Osteoblast (primary cell): ENCODE data around the gene EXOSC7. TPM values are rescaled to one million over a fixed set of nuclear protein-coding genes. Genes with fewer than 3 reads are reported as not detected.

Experiments
- DNase-seq: peaks from one replicate; pipeline ENCODE4 v3.0.0; 2011; ENCODE audit warnings: low spot score, mixed read lengths; ENCODE audit not compliant: insufficient read length; ENCODE audit errors: missing footprints
- H2AFZ ChIP-seq: 2 replicates; pipeline ENCODE4 v1.6.0; 2011; ENCODE audit warnings: mild to moderate bottlenecking, low read length
- H3K27ac ChIP-seq: 2 replicates; pipeline ENCODE4 v1.5.1; 2011; ENCODE audit warnings: mild to moderate bottlenecking, low read depth, low read length, moderate library complexity
- H3K27me3 ChIP-seq: 2 replicates; pipeline ENCODE4 v1.6.0; 2012; ENCODE audit warnings: mild to moderate bottlenecking, control low read depth, inconsistent platforms, low read length, moderate library complexity; ENCODE audit not compliant: insufficient read depth
- H3K36me3 ChIP-seq: 2 replicates; pipeline ENCODE4 v1.5.1; 2011; ENCODE audit warnings: mild to moderate bottlenecking, low read length, control low read depth, moderate library complexity; ENCODE audit not compliant: insufficient read depth
- H3K4me1 ChIP-seq: 2 replicates; pipeline ENCODE4 v1.5.1; 2011; ENCODE audit warnings: mild to moderate bottlenecking, low read length, control low read depth, moderate library complexity; ENCODE audit not compliant: insufficient read depth
- H3K4me2 ChIP-seq: 2 replicates; pipeline ENCODE4 v1.6.0; 2011; ENCODE audit warnings: mild to moderate bottlenecking, low read length; ENCODE audit not compliant: insufficient read depth
- H3K4me3 ChIP-seq: fragments of 200-600 bp; sonication (generic); 3 replicates; pipeline ENCODE4 v1.5.1; 2012; ENCODE audit warnings: mild to moderate bottlenecking, low read length, inconsistent platforms; ENCODE audit not compliant: insufficient read depth
- H3K79me2 ChIP-seq: 2 replicates; pipeline ENCODE4 v1.6.0; 2012; ENCODE audit warnings: mild to moderate bottlenecking, low read length, control low read depth, inconsistent platforms; ENCODE audit not compliant: insufficient read depth
- H3K9me3 ChIP-seq: 2 replicates; pipeline ENCODE4 v1.5.1; 2011; ENCODE audit warnings: low read depth, low read length, control low read depth
- H4K20me1 ChIP-seq: 2 replicates; pipeline ENCODE4 v1.6.0; 2012; ENCODE audit warnings: mild to moderate bottlenecking, low read length, control low read depth; ENCODE audit not compliant: insufficient read depth
- total RNA-seq: library from RNA; depleted of rRNA; stranded (reverse); fragments of >200 nt; gene quantifications from 2 replicates; pipeline ENCODE4 v1.2.3, GENCODE V29; 2012
- TF ChIP-seq, protein P1 (sequence below): IDR thresholded peaks from 2 replicates; pipeline ENCODE4 v1.5.1; 2011; ENCODE audit warnings: mild to moderate bottlenecking, low read depth, low read length, moderate library complexity; ENCODE audit errors: extremely low read depth

Gene EXOSC7
- total RNA-seq, 1 donor = 31.8 TPM

DNA sequence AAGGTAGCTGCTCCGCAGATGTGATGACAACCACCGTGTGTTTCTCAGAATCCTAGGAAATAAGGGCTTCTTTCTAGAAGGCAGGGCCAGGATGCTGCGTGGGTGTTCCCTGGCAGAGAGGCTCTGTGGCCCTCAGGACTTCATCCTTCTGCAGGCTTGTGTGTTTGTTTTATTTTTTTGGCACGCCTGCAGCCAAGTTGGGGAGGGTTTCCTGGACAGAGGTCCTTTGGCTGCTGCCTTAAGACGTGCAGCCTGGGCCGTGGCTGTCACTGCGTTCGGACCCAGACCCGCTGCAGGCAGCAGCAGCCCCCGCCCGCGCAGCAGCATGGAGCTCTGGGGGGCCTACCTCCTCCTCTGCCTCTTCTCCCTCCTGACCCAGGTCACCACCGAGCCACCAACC is 50.0 kb downstream of the EXOSC7 start, which contains the start of gene CLEC3B:
Gene CLEC3B (plus strand): TSS at position 266 of the 400 bp plus-strand sequence. CDS start 60 bp downstream, at position 326.
- Histone ChIP-seq H3K27me3 (no peaks in the 10 kb centered on the region), H3K4me3 (peak within 1 kb of the TSS; percentile 49), H3K27ac (peak within 1 kb of the TSS; percentile 75), H3K4me2 (peak within 1 kb of the TSS; percentile 73), H2AFZ (no peak within 1 kb of the TSS), H4K20me1 (no peaks in the 10 kb centered on the region), H3K9me3 (no peaks in the 10 kb centered on the region), H3K36me3 (no peaks in the 10 kb centered on the region), H3K4me1 (peaks cover 48% of the 10 kb centered on the region), H3K79me2 (no peaks in the 10 kb centered on the region)
- TF ChIP-seq, protein P1, sequence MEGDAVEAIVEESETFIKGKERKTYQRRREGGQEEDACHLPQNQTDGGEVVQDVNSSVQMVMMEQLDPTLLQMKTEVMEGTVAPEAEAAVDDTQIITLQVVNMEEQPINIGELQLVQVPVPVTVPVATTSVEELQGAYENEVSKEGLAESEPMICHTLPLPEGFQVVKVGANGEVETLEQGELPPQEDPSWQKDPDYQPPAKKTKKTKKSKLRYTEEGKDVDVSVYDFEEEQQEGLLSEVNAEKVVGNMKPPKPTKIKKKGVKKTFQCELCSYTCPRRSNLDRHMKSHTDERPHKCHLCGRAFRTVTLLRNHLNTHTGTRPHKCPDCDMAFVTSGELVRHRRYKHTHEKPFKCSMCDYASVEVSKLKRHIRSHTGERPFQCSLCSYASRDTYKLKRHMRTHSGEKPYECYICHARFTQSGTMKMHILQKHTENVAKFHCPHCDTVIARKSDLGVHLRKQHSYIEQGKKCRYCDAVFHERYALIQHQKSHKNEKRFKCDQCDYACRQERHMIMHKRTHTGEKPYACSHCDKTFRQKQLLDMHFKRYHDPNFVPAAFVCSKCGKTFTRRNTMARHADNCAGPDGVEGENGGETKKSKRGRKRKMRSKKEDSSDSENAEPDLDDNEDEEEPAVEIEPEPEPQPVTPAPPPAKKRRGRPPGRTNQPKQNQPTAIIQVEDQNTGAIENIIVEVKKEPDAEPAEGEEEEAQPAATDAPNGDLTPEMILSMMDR = no peak
- peak; percentile 80 for DNase-seq

DNA sequence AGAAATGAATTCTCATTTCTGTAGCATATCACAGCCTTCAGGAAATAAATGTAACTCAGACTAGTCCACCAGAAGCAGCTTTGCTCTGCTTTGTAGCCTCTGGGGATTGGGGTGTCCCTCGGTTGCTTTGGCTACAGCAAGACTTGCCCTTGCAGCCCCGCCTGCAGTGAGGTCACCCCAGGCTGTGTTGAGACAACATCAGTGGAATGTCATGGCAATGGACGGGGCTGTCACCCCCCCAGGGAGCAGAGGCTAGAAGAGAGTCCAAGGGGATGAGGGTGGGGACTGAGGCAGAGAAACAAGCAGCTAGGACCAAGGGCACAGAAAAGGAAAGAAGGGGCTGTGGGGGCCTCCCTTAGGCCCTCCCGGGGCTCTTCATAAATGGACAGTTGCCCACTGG is 50.9 kb downstream of the EXOSC7 start:
- H2AFZ ChIP-seq = no peak overlapping the region
- H3K4me2 ChIP-seq = peak overlapping the region; percentile 73
- TF ChIP-seq, protein P1 = no peak
- no peaks in the 10 kb centered on the region for H3K36me3 ChIP-seq
- H3K9me3 ChIP-seq = no peaks in the 10 kb centered on the region
- H3K27ac ChIP-seq = peak overlapping the region; percentile 75
- DNase-seq = peak; percentile 93
- no peaks in the 10 kb centered on the region for H3K79me2 ChIP-seq
- peaks cover 48% of the 10 kb centered on the region for H3K4me1 ChIP-seq
- peak overlapping the region; percentile 34 for H3K4me3 ChIP-seq
- no peaks in the 10 kb centered on the region for H4K20me1 ChIP-seq
- no peaks in the 10 kb centered on the region for H3K27me3 ChIP-seq

GRCh38 chr3:45027441-45027840 is 51.4 kb downstream of the EXOSC7 start:
- peaks cover 48% of the 10 kb centered on the region for H3K4me1 ChIP-seq
- no peaks in the 10 kb centered on the region for H3K9me3 ChIP-seq
- no peak overlapping the region for H2AFZ ChIP-seq
- no peak for DNase-seq
- no peaks in the 10 kb centered on the region for H4K20me1 ChIP-seq
- H3K36me3 ChIP-seq = no peaks in the 10 kb centered on the region
- H3K79me2 ChIP-seq = no peaks in the 10 kb centered on the region
- H3K4me2 ChIP-seq = peak overlapping the region; percentile 73
- no peaks in the 10 kb centered on the region for H3K27me3 ChIP-seq
- H3K27ac ChIP-seq = peak overlapping the region; percentile 75
- peak overlapping the region; percentile 34 for H3K4me3 ChIP-seq
- TF ChIP-seq, protein P1 = no peak

DNA sequence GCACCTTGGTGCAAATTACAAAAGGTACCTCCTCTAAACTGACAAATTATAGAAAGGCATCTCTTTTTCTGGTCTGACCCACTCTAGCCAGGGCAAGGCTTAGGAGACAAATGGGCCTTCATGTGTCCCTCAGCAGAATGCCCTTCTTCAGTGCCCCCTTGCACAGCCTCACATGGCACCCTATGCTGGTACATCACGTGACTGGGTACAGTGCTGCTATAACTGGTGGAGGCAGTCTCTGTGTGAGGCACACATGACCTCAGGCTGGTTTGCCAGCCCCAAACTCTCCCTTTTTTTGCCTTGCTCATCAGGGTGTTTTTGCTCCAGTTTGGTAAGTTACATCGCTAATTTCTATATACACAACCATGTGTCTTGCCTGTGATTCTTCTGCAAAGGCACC is 53.2 kb downstream of the EXOSC7 start:
- no peak overlapping the region for H3K27ac ChIP-seq
- TF ChIP-seq, protein P1 = no peak

More for the DNA sequence above, 53.2 kb downstream of the EXOSC7 start:
- no peaks in the 10 kb centered on the region for H3K36me3 ChIP-seq
- H2AFZ ChIP-seq = no peak overlapping the region
- H3K27me3 ChIP-seq = no peaks in the 10 kb centered on the region
- H3K4me1 ChIP-seq = peaks cover 47% of the 10 kb centered on the region
- no peaks in the 10 kb centered on the region for H3K9me3 ChIP-seq
- no peaks in the 10 kb centered on the region for H3K79me2 ChIP-seq
- DNase-seq = peak; percentile 39
- no peaks in the 10 kb centered on the region for H4K20me1 ChIP-seq
- H3K4me3 ChIP-seq = no peak overlapping the region
- H3K4me2 ChIP-seq = no peak overlapping the region
